LNCaP clone FGC (cell line): ENCODE results near the gene CHAF1A.
A peak's percentile ranks its signal among the peaks of the same experiment; 100 is the strongest.

Experiments used
- DNase-seq: peaks from one replicate; pipeline ENCODE4 v3.0.0-alpha.2; 2011; ENCODE audit warnings: low read depth
- H3K4me3 ChIP-seq: 2 replicates; pipeline ENCODE4 v1.5.1; 2011; ENCODE audit warnings: mild to moderate bottlenecking, low read depth, low read length, control low read depth
- CTCF ChIP-seq: IDR thresholded peaks from 2 replicates; pipeline ENCODE4 v1.5.1; 2012; ENCODE audit warnings: mild to moderate bottlenecking; ENCODE audit not compliant: control insufficient read depth, insufficient read depth; ENCODE audit errors: extremely low read depth

Gene CHAF1A

GRCh38 chr19:4362831-4363545 lies 39.5 kb upstream of the CHAF1A start:
- DNase-seq: no peak
- H3K4me3 ChIP-seq: no peak overlapping the region
- peak; percentile 32; the same call in 1 of the 2 replicates for TF ChIP-seq CTCF

- no peak for DNase-seq
- TF ChIP-seq CTCF: no peak
- no peak overlapping the region for H3K4me3 ChIP-seq
Measured at GRCh38 chr19:4363571-4364304, 38.7 kb upstream of the CHAF1A start.

GRCh38 chr19:4365341-4365740 lies 37.1 kb upstream of the CHAF1A start:
- H3K4me3 ChIP-seq: no peak overlapping the region
- no peak for DNase-seq
- TF ChIP-seq CTCF: no peak

GRCh38 chr19:4365791-4366665 lies 36.4 kb upstream of the CHAF1A start:
- DNase-seq: no peak
- TF ChIP-seq CTCF: no peak
- no peak overlapping the region for H3K4me3 ChIP-seq

- no peak for TF ChIP-seq CTCF
- DNase-seq: no peak
- H3K4me3 ChIP-seq: no peak overlapping the region
Measured at GRCh38 chr19:4366666-4367335, 35.6 kb upstream of the CHAF1A start.

- no peak overlapping the region for H3K4me3 ChIP-seq
- DNase-seq: no peak
- TF ChIP-seq CTCF: no peak
Measured at GRCh38 chr19:4367336-4367723, 35.1 kb upstream of the CHAF1A start.
